Endometrium (tissue), 2 donors: Measurements from ENCODE around the gene PCGF1.
"Not testable (repeated sequence)": the region's sequence is repeated elsewhere in the genome, so short reads cannot be mapped to it uniquely, and the experiment has no call there.

ENCODE experiments used
- FAIRE-seq: peaks from 2 replicates; lab custom pipeline; 2012; peaks lifted over from hg19 to GRCh38; lab: Jason Lieb, UNC
- donor health status: control.
- donor health status: control.

Gene PCGF1

DNA sequence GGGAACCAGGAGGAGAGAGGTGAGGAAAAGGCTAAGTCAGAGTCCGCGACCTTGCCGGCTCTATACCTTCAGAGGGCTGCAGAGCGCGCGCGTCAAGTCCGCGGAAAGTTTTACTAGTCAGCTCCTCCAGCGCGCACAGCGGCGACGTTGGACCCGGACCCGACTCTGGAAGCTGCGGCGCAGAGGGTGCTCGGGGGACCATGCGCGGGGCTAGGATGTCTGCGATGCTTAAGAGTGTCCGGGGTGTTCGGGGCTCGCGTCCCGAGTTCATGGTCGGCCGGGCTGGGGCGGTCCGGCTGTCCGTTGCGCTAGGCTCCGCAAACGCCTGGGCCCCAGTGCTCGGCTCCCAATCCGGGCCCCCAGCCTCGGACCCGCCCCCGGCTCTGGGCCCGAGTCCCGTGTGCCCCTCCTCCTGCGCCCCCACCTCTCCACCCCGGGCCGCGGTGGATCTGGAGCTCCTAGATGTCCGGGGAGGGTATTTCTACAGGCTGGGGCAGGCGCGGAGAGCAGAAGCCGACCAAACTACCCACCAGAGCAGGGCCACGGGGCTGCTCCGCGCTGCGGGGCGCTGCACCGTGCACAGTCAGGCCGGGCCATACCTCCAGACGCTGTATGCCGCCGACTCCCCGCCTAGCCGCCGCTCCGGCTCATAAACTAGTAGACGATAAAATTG lies 8.1 kb downstream of the PCGF1 start, which contains the start of gene LBX2:
Gene LBX2, minus strand, starts transcription at position 337 of the 673 bp plus-strand sequence. Its CDS starts 66 bp downstream, at position 271.
- FAIRE-seq: no peak

DNA sequence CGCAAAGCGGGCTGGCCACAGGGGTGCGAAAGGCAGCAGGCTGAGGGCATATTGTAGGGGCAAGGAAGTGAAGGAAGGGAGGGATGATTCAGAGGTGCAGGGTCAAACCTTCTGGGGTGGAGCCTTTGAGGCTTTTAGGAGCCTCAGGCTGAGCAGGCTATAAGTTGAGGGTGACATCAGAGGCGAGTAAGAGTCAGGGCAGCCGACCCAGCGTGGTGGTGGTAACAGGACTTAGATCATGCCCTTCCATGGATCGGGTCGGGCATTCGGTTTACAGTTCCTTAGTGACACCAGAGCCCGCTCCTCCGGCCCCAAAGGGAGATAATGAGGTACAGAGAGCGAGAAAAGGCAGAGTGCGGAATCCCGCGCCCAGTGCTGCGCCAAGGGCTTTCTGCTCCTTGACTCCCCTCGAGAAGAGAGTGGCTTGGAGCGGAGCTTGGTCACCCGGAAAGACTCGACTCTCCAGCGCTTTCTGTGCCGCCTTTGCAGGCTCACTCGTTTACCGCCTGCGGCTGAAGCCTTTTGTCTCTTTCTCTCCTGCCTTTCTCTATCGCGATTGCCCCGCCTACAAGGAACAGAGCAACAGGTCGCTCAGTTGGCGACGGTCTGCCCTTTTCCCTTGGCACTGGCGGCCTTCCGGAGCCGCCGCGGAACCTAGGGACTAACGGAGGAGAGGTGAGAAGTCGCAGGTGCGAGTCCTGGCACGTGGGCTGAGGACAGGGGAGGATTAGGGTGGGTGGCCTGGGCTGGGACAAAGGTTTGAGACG lies 8.8 kb downstream of the PCGF1 start:
- no peak for FAIRE-seq

DNA sequence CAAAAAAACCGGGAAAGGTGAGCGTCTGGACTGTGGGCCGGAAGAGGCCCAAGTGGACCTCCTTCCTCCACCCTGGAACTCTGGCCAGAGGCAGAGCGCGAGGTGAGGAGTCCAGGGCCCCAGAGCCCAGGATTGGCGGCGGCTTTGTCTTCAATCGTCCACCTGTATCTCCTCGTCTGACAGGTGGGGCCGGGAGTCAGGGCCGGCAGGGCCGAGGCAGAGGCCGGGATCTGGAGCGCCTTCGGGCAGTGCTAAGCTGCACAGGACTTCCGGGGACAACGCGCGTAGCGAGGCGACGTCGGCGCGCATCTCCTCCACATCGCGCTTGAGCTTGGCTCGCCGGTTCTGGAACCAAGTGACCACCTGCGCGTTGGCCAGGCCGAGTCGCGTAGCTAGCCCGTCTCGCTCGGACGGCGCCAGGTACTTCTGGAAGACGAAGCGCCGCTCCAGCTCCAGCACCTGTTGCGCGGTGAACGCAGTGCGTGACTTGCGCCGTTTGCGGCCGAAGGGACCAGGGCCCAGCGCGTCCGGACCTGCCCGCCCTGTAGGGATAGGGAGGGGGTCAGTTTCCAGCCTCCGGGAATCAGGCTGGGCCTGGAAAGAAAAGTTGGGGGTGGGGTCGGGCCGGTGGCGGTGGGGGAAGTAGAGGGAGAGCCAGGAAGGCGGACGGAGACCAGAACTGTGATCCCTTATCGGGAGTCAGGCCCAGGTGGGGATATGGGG lies 9.6 kb downstream of the PCGF1 start:
- FAIRE-seq: no peak

DNA sequence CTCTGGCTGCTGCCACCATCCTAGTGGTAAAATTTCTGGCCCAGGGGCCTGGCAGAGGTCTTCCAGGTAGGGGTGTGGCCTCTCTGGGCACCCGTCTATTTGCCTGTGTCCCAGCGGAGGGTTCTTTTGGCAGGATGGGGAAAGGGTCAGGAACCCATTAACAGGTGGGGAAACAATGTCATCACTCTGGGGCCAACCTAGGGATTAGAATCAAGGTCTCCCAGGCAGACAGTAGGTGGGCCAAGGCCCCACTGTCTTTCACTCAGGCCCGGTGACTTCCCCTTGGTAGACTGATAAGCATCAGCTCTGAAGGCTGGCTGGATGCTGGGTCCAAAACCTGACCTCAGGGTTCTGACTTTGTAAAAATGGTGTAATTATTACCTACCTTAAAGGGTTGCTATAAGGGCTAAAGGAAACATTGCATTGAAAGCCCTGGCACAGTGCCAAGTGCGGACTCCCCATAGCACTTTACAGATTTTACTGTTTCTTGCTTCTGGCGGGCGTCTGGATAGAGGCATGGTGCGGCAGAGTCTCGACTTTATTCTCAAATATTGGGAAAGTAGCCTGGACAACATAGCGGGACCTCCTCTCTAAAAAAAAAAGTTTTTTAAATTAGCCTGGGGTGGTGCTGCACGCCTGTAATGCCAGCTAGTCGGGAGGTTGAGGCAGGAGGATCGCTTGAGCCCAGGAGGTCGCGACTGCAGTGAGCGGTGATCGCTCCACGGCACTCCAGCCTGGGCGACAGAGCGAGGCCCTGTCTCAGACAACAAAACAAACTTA lies 10.3 kb downstream of the PCGF1 start:
- no peak for FAIRE-seq

DNA sequence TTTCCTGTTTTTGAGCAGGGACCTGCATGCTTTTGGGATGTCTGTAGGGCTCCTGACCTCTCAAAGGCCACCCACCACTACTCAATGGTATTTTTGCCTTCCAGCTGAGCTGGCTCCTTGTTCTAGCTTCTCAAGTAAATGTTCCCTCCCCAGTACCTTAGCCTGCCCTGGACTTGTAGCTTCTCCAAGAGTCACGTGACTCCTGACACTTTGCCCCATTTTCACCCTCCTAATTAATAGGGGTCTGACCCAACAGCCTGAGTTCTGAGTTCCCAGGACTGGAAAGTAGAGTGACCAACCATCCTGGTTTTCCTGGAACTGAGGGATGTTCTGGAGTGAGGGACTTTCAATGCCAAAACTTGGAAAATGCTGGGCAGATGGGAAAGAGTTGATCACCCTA lies 12.1 kb downstream of the PCGF1 start:
- no peak for FAIRE-seq

DNA sequence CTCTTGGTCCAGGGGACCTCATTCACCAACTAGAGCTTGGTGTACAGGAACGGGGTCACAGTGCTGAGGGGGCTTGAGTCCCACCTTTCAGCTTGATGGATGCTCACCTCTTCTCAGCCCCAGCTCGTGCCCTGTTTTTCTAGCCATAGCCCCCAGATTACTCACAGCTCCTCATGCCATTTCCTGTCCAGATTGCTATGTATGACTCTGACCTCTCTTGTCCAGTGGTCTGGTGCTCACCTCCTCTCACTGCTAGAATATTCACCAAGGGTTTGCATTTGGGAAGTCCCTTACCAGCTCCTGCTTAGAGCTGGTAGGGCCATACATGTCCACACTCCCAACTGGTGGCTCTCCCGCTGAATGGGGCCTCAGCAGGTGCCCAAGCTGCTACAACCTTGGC lies 13.9 kb downstream of the PCGF1 start:
- no peak for FAIRE-seq

DNA sequence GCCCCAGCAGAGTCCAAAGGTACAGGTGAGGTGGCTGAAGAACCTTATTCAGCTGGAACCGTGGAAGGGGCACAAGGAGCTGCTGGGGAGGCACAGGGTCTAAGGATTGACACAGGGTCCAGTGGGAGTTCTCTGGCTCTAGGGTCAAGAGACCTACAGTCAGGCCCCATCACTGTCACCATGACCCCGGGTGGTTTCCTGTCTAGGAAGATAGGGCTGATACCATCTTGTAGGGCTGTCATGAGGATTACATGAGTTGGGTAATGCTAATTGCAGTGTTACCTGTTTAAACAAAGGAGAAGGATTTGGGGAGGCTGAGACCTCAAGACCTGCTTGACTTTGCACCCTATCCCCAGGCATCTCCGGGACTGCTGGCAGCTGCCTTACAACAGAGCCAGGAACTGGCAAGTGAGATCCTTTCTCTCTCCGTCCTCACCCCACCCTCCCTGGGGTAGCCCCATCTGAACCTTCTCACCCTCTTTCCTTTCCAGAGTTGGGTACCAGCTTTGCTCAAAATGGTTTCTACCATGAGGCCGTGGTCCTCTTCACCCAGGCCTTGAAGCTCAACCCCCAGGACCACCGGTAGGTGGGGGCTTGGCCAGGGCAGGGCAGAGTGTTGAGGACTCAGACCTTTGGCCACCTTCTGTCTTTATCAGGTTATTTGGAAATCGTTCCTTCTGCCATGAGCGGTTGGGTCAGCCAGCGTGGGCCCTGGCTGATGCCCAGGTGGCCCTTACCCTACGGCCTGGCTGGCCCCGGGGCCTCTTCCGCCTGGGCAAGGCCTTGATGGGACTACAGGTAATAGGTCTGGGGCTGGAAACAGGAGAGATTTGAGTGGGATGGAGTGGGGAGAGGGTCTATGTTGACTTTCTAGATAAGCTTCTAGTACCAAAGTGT lies 15.6 kb downstream of the PCGF1 start:
- FAIRE-seq: no peak

DNA sequence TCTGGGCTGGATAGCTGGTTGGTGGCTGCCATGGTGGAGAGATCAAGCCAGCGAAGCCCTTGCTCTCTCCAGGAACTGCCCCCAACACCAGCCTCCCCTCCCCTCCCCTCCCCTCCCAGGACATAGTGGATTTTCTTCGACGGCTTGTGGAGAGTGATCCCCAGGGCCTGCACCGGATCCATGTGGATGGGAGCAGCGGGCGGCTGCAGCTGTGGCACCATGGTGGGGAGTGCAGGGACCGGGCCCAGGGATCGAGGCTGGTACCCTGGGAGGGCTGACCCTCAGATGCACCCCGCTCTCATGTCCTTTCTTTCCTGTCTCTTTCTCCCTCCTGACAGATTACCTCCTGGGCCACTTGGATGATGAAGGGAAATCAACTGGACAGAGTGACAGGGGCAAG lies 17.6 kb downstream of the PCGF1 start:
- no peak for FAIRE-seq

DNA sequence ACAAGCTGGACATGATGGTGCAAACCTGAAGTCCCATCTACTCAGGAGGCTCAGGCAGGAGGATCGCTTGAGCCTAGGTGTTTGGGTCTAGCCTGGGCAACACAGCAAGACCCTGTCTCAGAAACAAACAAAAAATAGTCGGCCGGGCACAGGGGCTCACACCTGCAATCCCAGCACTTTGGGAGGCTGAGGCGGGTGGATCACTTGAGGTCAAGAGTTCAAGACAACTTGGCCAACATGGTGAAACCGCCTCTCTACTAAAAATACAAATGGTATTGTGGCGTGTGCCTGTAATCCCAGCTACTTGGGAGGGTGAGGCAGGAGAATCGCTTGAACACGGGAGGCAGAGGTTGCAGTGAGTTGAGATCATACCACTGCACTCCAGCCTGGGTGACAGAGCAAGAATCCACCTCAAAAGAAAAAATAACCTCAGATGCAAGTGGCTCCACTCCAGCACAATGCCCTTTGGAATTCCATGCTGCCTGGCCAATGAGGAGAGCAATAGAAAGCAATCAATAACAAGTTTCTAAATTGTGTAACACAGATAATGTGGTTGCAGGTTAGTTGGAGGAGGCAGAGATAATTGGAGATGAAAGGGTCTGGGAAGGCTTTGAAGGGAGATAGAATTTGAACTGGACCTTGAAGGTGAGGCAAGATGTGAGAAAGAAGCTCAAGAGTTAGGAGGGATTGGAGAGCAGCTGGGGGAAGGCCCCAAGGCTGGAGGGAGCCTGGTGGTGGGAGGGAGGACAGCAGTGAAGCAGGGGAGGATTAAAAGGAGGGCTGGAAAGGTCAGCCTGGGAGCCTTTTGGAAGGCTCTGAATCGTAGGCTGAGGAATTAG lies 18.6 kb downstream of the PCGF1 start:
- FAIRE-seq: no peak

DNA sequence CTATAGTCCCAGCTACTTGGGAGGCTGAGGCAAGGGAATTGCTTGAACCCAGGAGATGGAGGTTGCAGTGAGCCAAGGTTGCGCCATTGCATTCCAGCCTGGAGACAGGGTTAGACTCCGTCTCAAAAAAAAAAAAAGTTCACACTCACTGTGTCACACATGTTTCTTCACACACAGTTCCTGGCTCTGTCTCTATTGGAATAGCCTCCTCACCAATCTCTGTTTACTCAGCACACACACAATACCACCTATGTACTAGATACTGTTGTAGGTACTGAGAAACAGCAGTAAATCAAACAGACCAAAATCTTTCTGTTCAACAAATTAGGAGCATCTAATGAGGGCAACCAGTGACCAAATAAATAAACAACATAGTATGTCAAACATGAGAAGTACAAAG lies 21.4 kb downstream of the PCGF1 start:
- FAIRE-seq: no peak

DNA sequence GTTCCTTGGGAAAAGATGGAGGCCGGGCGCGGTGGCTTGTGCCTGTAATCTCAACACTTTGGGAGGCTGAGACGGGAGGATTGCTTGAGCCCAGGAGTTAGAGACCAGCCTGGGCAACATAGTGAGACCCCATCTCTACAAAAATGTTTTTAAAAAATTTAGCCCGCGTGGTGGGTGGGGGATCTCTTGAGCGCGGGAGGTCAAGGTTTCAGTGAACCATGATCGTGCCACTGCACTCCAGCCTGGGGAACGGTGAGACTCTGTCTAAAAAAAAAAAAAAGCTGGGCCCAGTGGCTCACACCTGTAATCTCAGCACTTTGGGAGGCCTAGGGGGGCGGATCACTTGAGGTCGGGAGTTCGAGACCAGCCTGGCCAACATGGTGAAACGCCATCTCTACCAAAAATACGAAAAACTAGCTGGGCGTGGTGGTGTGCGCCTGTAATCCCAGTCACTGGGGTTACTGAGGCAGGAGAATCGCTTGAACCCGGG lies 23.8 kb downstream of the PCGF1 start:
- FAIRE-seq: not testable (repeated sequence)

DNA sequence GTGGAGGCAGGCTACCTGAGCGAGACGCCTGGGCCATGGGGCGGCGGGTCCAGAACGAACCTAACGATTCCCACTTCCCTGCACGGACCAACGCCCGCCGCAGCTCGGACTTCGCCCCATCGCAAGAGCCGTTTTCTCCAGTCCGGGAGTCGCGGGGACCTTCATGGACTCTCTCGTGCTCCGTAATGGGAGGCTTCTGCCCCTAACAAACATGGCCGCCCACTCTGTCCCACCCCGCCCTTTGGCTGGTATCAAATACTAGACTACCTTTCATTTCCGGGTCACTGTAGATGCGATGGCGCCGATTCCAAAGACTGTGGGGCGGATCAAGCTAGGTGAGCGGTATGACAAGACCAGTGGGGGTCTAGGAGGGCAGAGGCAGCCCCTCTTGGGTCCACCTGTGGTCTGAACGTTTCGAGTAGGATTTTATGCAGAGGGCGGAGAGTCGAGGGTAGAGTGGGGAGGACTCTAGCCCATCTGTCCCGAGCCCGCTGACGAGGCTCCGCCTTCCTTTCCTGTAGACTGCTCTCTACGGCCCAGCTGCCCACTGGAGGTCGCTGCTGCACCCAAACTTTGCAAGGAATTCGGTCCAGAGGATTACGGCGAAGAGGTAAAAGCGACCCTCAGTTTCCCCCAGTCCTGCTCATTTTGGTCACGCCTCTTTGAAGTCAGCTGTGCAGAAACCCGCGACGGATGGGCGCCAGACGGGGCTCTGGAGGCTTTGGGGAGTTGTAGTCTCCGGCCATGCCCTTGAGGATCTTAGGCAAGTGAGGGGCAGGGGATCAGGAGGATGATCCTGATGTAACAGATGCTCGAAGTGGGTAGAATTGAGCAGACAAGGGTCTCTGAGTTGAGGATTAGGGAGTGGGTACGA lies 24.5 kb downstream of the PCGF1 start, which contains the start of the genes CCDC142 and TTC31:
Gene CCDC142, minus strand, starts transcription at position 198 of the 874 bp plus-strand sequence. Its CDS starts 161 bp downstream, at position 37.
Gene TTC31, plus strand, starts transcription at position 281 of the 874 bp plus-strand sequence. Its CDS starts 15 bp downstream, at position 296.
- FAIRE-seq: peak; percentile 70

DNA sequence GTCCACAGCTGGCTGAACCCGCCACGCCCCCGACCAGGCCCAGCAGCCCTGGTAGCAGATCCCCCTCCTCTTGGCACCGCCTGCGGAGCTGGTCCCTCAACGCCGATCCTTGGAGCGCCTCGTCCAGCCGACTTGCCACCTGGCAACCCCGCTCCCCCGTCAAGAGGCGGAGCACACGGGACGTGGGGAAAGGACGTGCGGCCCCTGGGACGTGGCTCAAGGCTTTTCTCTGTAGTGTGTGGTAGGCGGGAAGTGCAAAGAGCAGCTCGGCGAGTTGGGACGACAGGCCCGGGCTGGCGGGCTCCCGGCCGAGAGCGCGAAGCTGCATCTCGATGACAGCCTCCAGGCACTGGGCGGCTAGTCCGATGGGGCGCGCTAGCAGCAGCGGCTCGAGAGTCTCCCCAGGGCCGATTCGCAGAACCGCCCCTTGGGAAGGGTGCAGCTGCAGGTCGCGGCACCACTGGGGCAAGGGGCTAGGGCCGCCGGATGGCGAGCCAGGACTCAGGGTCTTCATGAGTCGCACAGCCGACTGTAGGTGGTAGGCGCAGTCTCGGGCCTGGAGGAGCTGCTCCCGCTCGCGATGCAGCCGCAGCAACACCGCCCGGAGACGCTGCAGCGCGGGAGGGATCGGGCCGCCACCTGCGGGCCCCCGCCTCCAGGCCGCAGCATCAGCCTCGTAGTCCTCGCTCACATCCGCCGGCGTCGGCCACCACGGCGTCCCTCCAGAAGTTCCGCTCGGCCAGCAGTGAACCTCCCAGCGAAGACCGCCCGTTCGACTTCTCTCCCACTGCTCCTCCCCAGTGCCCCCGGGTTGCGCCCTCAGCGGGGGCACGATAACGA lies 25.3 kb downstream of the PCGF1 start:
- FAIRE-seq: no peak

DNA sequence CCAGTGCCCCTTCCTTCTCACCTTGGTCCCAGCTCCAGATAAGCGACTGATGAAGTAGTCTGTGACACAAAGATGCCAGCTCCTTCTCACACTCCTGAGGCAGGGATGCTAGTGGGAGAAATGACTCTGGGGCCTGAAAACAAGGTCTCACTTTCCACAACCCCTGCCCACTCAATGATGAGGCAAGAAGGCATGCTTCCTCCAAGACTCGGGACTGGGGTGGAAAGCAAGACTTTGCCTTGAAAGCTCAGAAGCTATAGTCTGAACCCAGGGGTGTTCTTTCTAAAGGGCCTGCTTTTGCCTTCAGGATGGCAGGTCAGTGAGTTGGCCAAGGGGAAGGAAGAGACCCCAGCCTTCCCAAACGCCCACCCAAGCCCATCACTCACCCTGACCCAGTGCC lies 26.1 kb downstream of the PCGF1 start:
- no peak for FAIRE-seq

DNA sequence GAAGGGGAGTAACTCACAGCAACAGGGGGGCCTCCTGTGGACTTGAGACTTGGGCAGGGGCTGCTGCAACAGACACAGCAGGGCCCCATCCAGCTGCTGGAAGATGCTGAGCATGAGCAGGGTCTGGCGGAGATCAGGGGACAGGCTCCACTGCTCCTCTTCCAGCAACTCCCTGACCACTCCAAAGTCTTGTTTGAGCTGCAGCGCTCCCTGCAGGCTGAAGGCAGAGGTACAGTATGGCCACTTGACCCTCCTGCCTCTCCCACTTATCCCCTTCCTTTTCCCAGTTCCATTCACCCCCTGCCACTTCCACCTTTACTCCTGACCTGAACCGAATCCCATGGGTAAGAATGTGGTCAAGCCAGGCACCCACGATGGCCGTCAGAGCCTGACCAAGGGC lies 32.6 kb downstream of the PCGF1 start:
- no peak for FAIRE-seq

DNA sequence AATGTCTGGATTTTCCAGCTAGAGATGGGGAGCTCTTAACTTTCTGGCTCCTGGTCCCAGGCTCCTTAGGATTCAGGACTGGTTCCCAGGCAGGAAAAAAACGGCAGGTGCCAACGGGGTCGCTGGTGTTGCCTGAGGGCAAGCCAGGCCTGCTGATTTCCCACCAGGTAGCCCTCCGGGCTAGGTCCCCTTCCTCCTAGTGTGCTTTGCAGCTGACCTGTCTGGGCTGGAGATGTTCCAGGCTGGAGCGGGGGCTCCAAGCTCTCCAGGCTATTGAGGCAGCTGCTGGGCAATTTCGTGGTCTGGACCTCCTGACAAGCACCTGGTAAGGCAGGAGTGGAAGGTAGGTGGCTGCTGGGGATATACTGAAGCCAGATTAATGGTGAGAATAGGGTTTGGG lies 33.0 kb downstream of the PCGF1 start:
- FAIRE-seq: no peak

DNA sequence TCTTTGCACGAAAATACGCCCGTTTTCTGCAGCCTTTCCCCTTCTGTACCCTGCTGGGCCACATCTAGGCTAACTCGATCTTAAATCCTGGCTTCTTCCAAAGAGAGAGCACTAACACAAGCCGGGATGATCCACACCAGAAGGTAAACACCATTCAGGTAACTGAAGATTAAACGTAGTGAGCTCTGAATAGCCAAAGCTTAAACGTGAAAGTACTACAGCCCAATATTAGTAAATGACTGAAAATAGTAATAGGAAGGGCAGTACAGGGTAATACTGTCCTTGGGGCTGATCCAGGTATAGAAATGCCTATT lies 34.6 kb downstream of the PCGF1 start:
- FAIRE-seq: no peak
